GM12878 (cell line): Measurements from ENCODE around the gene CDHR4. TPM values are rescaled to one million over a fixed set of nuclear protein-coding genes. Genes with fewer than 3 reads are reported as not detected.

Experiments used
- ATAC-seq: fragments of 200-7000 bp; cut with Tn5 transposase; 3 replicates; pipeline ENCODE4 v1.9.1; 2020; ENCODE audit warnings: mild to moderate bottlenecking, moderate library complexity
- BruUV-seq: library from RNA; stranded (reverse); fragments of 400-500 nt; replicated peaks from 2 replicates; lab custom pipeline; 2021; lab: Mats Ljungman, UMichigan
- CTCF ChIA-PET: fragments of 300-600 bp; sonication (Branson Sonifier 250); formaldehyde crosslinking; extraction: SDS; loops from one replicate; lab custom pipeline; 2021; ENCODE audit warnings: inconsistent platforms; lab: Yijun Ruan, JAX
- POLR2A ChIA-PET: fragments of 350-600 bp; formaldehyde crosslinking; extraction: SDS; loops from one replicate; lab custom pipeline; 2021; ENCODE audit warnings: inconsistent platforms; lab: Charles Lee
- RAD21 ChIA-PET: fragments of 300-600 bp; sonication (Branson Sonifier 250); formaldehyde crosslinking; loops from one replicate; lab custom pipeline; 2023; ENCODE audit warnings: antibody characterized with exemption; ENCODE audit not compliant: unreplicated experiment; lab: Charles Lee
- SMC1A ChIA-PET: fragments of 300-600 bp; sonication (Branson Sonifier 250); formaldehyde crosslinking; loops from one replicate; lab custom pipeline; 2023; ENCODE audit not compliant: unreplicated experiment, uncharacterized antibody; lab: Charles Lee
- DNase-seq: peaks from one replicate; pipeline ENCODE4 v3.0.0-alpha.2; 2011; ENCODE audit warnings: low read depth, low spot score
- FAIRE-seq: peaks from 3 replicates; lab custom pipeline; 2011; peaks lifted over from hg19 to GRCh38; lab: Jason Lieb, UNC
- H2AFZ ChIP-seq: 2 replicates; pipeline ENCODE4 v1.6.0; 2011; ENCODE audit warnings: low read depth, low read length, control low read depth; ENCODE audit not compliant: control insufficient read depth
- H3K27ac ChIP-seq: 2 replicates; pipeline ENCODE4 v1.5.1; 2011; ENCODE audit warnings: control low read depth; ENCODE audit not compliant: control insufficient read depth, insufficient read depth
- H3K27me3 ChIP-seq, 2 experiments: replicated peaks in 1 of 2; 2 replicates each; pipeline versions ENCODE4 v1.6.0 to v1.6.1; 2011; ENCODE audit warnings: low read length in 1 of 2; ENCODE audit not compliant: control insufficient read depth in 2 of 2, insufficient read depth in 2 of 2
- H3K36me3 ChIP-seq, 2 experiments: 2 replicates each; pipeline ENCODE4 v1.5.1; 2011; ENCODE audit warnings: low read length in 1 of 2; ENCODE audit not compliant: control insufficient read depth in 2 of 2, insufficient read depth in 2 of 2
- H3K4me1 ChIP-seq: 2 replicates; pipeline ENCODE4 v1.6.1; 2011; ENCODE audit warnings: mild to moderate bottlenecking, low read length, moderate library complexity, mixed read lengths; ENCODE audit not compliant: control insufficient read depth, insufficient read depth
- H3K4me2 ChIP-seq: 2 replicates; pipeline ENCODE4 v1.6.0; 2011; ENCODE audit warnings: control low read depth; ENCODE audit not compliant: control insufficient read depth, insufficient read depth
- H3K4me3 ChIP-seq: fragments of 200-600 bp; sonication (generic); 2 replicates; pipeline ENCODE4 v1.5.1; 2016
- H3K79me2 ChIP-seq: 2 replicates; pipeline ENCODE4 v1.6.0; 2011; ENCODE audit warnings: low read length; ENCODE audit not compliant: control insufficient read depth, insufficient read depth
- H3K9ac ChIP-seq: 2 replicates; pipeline ENCODE4 v1.8.0; 2011; ENCODE audit warnings: low read length, control low read depth, mixed read lengths; ENCODE audit not compliant: control insufficient read depth, insufficient read depth
- H3K9me3 ChIP-seq: replicated peaks from 3 replicates; pipeline ENCODE4 v1.5.1; 2011; ENCODE audit warnings: mild to moderate bottlenecking, low read length; ENCODE audit not compliant: control insufficient read depth, insufficient read depth
- H4K20me1 ChIP-seq: 2 replicates; pipeline ENCODE4 v1.6.0; 2011; ENCODE audit not compliant: control insufficient read depth, insufficient read depth
- CHD2 ChIP-seq: IDR thresholded peaks from 2 replicates; pipeline ENCODE4 v1.6.1; 2011; ENCODE audit warnings: low read depth, low read length, improper control_type of control experiment, borderline replicate concordance
- CREB1 ChIP-seq: IDR thresholded peaks from 2 replicates; pipeline ENCODE4 v1.6.1; 2012; ENCODE audit warnings: low read depth, mild to moderate bottlenecking, inconsistent platforms
- ESRRA ChIP-seq: IDR thresholded peaks from 2 replicates; pipeline ENCODE4 v1.6.1; 2012; ENCODE audit warnings: mild to moderate bottlenecking, low read length, improper control_type of control experiment
- IKZF1 ChIP-seq: fragments of 450-650 bp; conservative IDR thresholded peaks from 2 replicates; pipeline ENCODE4 v1.6.1; 2017; ENCODE audit warnings: antibody characterized with exemption, mild to moderate bottlenecking
- IKZF2 ChIP-seq, 2 experiments: fragments of 450-650 bp; IDR thresholded peaks; 2 replicates each; pipeline ENCODE4 v1.6.1; 2017; ENCODE audit warnings: mild to moderate bottlenecking in 2 of 2, moderate library complexity in 2 of 2
- MAX ChIP-seq: IDR thresholded peaks from 2 replicates; pipeline ENCODE4 v1.6.1; 2012; ENCODE audit warnings: low read depth, low read length, improper control_type of control experiment
- MLLT1 ChIP-seq: fragments of 450-650 bp; IDR thresholded peaks from 2 replicates; pipeline ENCODE4 v1.6.1; 2016; ENCODE audit warnings: mild to moderate bottlenecking
- MYB ChIP-seq: fragments of 150-350 bp; IDR thresholded peaks from 2 replicates; pipeline ENCODE4 v1.6.1; 2014; ENCODE audit warnings: mild to moderate bottlenecking, low read depth, low read length, borderline replicate concordance
- NRF1 ChIP-seq: conservative IDR thresholded peaks from 2 replicates; pipeline ENCODE4 v1.6.1; 2011; ENCODE audit warnings: mild to moderate bottlenecking, low read depth, low read length, improper control_type of control experiment
- ZBTB40 ChIP-seq: fragments of 450-650 bp; IDR thresholded peaks from 2 replicates; pipeline ENCODE4 v1.6.1; 2016; ENCODE audit warnings: mild to moderate bottlenecking, moderate library complexity, borderline replicate concordance
- ZNF24 ChIP-seq: fragments of 450-650 bp; IDR thresholded peaks from 2 replicates; pipeline ENCODE4 v1.6.1; 2017; ENCODE audit warnings: antibody characterized with exemption, mild to moderate bottlenecking
- ZNF622 ChIP-seq: fragments of 450-650 bp; IDR thresholded peaks from 2 replicates; pipeline ENCODE4 v1.6.1; 2017; ENCODE audit warnings: mild to moderate bottlenecking, inconsistent platforms
- WGBS: methylation state at CpG from one replicate; pipeline ENCODE4 v1.1.6; 2016; ENCODE audit warnings: low lambda C conversion rate; ENCODE audit not compliant: insufficient replicate concordance, insufficient coverage; ENCODE audit errors: missing lambda C conversion rate; 5-methylcytosine and 5-hydroxymethylcytosine counted together
- in situ Hi-C: fragments of 300-500 bp; cut with MboI; formaldehyde crosslinking; loops from 9 replicates; pipeline ENCODE4 v1.14.3; 2018; ENCODE audit warnings: mixed read lengths
- intact Hi-C: fragments of 100-400 bp; cut with micrococcal nuclease; formaldehyde crosslinking; loops from one replicate; pipeline ENCODE4 v1.14.2; 2022; ENCODE audit not compliant: unreplicated experiment
- polyA plus RNA-seq, 11 experiments: library from polyadenylated mRNA; depleted of rRNA in 4 of 11; unstranded in 6 of 11; stranded (reverse) in 5 of 11; fragments of >200 nt; fragmentation: Nextera tagmentation in 4 of 11; fragmentation: Illumina TruSeq in 1 of 11; extraction: Ambion mirVana in 4 of 11; extraction: Trizol in 1 of 11; gene quantifications; 1 replicate in 1 of 11; 2 replicates in 10 of 11; pipeline versions ENCODE4 v1.2.1 to v1.2.3, GENCODE V29; 2011 to 2016; ENCODE audit warnings: inconsistent platforms in 2 of 11, missing spikeins in 2 of 11, low read depth in 1 of 11
- total RNA-seq, 4 experiments: library from RNA; depleted of rRNA in 3 of 4; stranded (reverse); fragments of >200 nt in 3 of 4; fragmentation: Illumina TruSeq in 1 of 4; extraction: Trizol in 1 of 4; gene quantifications; 2 replicates each; pipeline versions ENCODE4 v1.2.1 to v1.2.3, GENCODE V29; 2013 to 2021

Gene CDHR4
- total and polyA plus RNA-seq, 10 of the 15 experiments (the other 5 are each of a cell fraction or from before 2014, with no cell fraction given) = not detected

GRCh38 chr3:49791571-49791970, 8.1 kb downstream of the CDHR4 start:
- in situ Hi-C loops (no loop called here), intact Hi-C loops (no loop called here)
- Histone ChIP-seq H3K9me3 (no peaks in the 10 kb centered on the region), H3K79me2 (no peaks in the 10 kb centered on the region), H3K4me2 (no peak overlapping the region), H3K27me3 (no peaks in the 10 kb centered on the region), H3K9ac (no peak overlapping the region), H3K36me3 (no peaks in the 10 kb centered on the region), H3K27ac (no peak overlapping the region), H2AFZ (no peak overlapping the region), H3K4me1 (peaks cover 5% of the 10 kb centered on the region), H3K4me3 (no peak overlapping the region), H4K20me1 (no peaks in the 10 kb centered on the region)
- DNase-seq = no peak
- no TSS peak for BruUV-seq
- ChIA-PET POLR2A (no interaction called here), CTCF (no interaction called here), RAD21 (no interaction called here), SMC1A (no interaction called here)
- TF ChIP-seq IKZF1 = no peak
- TF ChIP-seq MLLT1 = no peak
- TF ChIP-seq ZNF622 = no peak
- 41% methylated on average over 4 of the region's 4 CpGs for WGBS
- ATAC-seq = no peak
- no peak for FAIRE-seq

GRCh38 chr3:49790626-49791411, 8.9 kb downstream of the CDHR4 start:
- CTCF ChIA-PET = interaction anchor here (1.2 kb wide), 1 partner anchor 49 kb away, joined by 3 read pairs; no protein-coding TSS in a partner anchor
- in situ Hi-C loops (no loop called here), intact Hi-C loops (no loop called here)
- POLR2A ChIA-PET = no interaction called here
- H3K4me3 ChIP-seq = no peak overlapping the region
- no peak overlapping the region for H3K9ac ChIP-seq
- FAIRE-seq (no peak), DNase-seq (no peak), ATAC-seq (no peak)
- no TSS peak for BruUV-seq
- no peak overlapping the region for H3K4me2 ChIP-seq
- no peak overlapping the region for H2AFZ ChIP-seq
- 51% methylated on average over 9 of the region's 9 CpGs for WGBS
- RAD21 ChIA-PET = no interaction called here
- H3K4me1 ChIP-seq = peaks cover 5% of the 10 kb centered on the region
- H3K36me3 ChIP-seq = no peaks in the 10 kb centered on the region
- H3K79me2 ChIP-seq = peaks cover 6% of the 10 kb centered on the region
- no peaks in the 10 kb centered on the region for H3K9me3 ChIP-seq
- H4K20me1 ChIP-seq = no peaks in the 10 kb centered on the region
- SMC1A ChIA-PET = no interaction called here
- no peak overlapping the region for H3K27ac ChIP-seq
- no peaks in the 10 kb centered on the region for H3K27me3 ChIP-seq
- TF ChIP-seq CREB1 = no peak
- TF ChIP-seq MYB = no peak
- TF ChIP-seq CHD2 = no peak
- no peak for TF ChIP-seq NRF1
- TF ChIP-seq ESRRA = no peak
- TF ChIP-seq MAX = no peak
- no peak for TF ChIP-seq ZBTB40
- no peak for TF ChIP-seq IKZF2 (IDR thresholded peaks at IDR 0.05)
- no peak for TF ChIP-seq ZNF24
